ENCODE results near the gene UBASH3A.

UBASH3A gene

DNA sequence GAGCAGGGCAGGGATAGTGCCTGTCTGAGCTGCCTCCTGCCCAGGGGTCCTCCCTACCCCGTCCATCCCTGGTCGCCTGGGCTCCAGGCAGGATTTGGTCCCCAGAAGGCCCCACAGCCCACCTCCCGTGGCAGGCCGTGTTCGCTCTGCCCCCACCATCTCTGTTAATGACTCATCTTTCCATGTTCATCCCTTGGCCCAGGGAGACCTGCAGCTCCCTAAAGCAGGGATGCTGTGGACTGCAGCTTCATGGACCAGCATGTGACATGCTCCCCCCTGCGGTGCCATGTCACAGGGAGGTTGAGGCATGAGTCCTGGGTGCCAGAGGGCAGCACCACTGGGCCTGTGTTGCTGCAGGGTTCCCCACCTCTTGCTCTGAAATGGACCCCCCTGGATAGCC, 26.8 kb downstream of the UBASH3A start:
- DNase-seq (ENCODE audit: low spot score): no peak

- DNase-seq (ENCODE audit: low spot score): no peak
These were observed 27.5 kb downstream of the UBASH3A start for GRCh38 chr21:42431196-42431595.

DNA sequence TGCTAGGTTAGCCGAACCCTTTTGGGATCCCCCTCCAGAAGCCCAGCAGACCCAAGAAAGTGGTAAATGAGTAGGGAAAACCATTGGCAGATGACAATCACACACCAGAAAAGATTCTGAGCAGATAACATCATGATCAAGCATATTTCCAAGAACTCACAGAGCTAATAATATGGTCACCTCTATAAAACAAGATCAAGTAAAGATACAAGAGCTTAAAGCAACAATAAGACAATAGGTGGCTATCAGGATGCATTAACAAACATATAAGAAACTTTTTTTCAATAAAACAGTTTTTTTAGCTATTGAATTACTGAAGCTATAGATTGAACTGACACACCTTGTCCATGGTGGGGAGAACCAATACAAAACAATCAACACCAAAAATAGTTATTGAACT, 29.0 kb downstream of the UBASH3A start:
- DNase-seq (ENCODE audit: low spot score): no peak

DNA sequence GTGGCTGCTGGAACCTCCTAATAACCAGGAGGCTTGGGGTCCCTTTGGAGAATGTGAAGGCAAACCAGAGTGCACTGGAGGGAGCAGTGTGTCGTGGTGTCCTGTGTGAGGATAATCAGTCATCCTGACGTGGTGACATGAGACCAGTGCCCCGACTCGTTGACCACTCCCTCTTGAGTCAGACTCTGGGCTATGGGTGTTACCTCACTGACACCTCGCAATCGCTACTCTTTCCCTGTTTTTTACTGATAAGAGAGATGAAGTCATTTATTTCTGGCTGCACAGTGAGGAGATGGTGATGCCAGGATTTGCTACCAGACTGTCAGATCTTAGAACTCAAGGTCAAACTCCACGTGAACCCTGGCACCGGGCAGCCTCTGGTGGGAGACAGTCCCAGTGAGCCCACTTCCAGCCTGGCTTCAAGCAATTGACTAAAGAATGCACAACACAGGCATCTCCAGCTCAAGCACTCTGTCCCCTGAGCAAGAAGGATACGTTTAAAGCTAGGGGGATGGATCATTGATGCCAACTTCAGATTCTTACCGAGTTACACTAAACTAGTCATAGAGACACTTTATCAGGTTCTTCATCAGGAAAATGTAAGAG, 30.3 kb downstream of the UBASH3A start:
- DNase-seq (ENCODE audit: low spot score): no peak

GRCh38 chr21:42434884-42435283, 31.2 kb downstream of the UBASH3A start:
- no peak for DNase-seq (ENCODE audit: low spot score)

GRCh38 chr21:42435401-42435800, 31.7 kb downstream of the UBASH3A start:
- DNase-seq (ENCODE audit: low spot score): no peak

GRCh38 chr21:42435833-42436232, 32.1 kb downstream of the UBASH3A start:
- no peak for DNase-seq (ENCODE audit: low spot score)

DNA sequence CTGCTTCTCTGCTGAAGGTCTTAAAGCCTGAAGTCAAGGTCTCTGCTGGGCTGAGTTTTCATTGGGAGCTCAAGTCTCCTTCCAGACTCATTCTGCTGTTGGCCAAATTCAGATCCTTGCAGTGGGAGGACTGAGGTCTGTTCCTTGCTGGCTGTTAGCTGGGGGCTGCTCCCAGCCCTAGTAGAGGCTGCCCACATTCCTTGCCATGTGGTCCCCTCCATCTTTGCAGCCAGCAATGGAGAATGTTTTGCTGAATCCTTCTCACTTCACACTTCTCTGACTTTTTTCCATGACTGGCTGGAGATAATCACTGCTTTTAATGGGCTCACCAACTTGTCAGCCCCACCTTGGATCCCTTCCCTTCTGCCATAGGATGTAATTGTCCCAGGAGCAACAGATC, 33.2 kb downstream of the UBASH3A start:
- DNase-seq (ENCODE audit: low spot score): no peak

- no peak for DNase-seq (ENCODE audit: low spot score)
These were observed 34.1 kb downstream of the UBASH3A start for GRCh38 chr21:42437786-42438185.

DNA sequence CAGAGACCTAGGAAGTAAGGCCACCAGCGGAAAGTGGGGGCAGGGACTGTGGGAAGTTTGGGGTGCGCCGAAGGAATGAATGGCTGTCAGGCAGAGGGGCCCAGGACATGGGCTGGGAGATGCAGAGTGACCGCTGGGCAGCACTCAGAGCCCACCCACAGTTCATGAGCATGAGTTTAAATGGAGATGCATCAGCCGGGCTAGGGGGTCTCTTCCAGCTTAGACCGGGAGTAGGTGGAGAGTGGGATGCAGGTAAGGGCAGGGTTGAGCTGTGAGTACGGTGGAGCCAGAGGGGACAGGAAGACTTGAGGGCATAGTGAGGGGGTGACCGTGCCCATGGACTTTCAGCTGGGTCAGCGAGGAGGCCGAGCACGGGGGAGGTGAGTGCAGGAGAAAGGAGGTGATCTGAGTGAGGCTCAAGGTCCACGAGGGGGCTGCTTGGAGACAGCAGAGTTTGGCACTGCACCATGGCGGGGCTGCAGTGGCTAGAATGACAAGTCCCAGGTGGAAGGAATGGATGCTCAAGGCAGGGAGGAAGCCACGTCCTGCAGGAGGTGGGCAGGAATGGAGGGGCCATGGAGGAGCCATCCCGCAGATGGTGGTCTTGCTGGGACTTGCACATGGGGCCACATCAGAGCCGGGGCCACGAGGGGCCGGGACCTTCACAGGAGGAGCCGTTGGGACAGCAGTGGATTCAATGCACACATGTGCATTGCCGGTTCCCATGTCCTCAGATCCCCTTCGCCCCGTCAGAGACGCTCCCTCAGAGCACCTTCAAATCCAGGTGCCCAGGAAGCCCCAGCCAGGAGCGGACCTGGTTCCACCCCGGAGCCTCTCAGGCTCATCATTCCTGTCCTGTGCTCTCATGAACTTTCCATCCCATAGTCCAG, 34.9 kb downstream of the UBASH3A start:
- DNase-seq (ENCODE audit: low spot score): no peak

GRCh38 chr21:42439284-42440186, 35.8 kb downstream of the UBASH3A start:
- no peak for DNase-seq (ENCODE audit: low spot score)

- no peak for DNase-seq (ENCODE audit: low spot score)
These were observed 36.6 kb downstream of the UBASH3A start for GRCh38 chr21:42440187-42440792.

- DNase-seq (ENCODE audit: low spot score): no peak
These were observed 38.3 kb downstream of the UBASH3A start for GRCh38 chr21:42441963-42442362.

- no peak for DNase-seq (ENCODE audit: low spot score)
These were observed 39.6 kb downstream of the UBASH3A start for GRCh38 chr21:42443181-42443785.

DNA sequence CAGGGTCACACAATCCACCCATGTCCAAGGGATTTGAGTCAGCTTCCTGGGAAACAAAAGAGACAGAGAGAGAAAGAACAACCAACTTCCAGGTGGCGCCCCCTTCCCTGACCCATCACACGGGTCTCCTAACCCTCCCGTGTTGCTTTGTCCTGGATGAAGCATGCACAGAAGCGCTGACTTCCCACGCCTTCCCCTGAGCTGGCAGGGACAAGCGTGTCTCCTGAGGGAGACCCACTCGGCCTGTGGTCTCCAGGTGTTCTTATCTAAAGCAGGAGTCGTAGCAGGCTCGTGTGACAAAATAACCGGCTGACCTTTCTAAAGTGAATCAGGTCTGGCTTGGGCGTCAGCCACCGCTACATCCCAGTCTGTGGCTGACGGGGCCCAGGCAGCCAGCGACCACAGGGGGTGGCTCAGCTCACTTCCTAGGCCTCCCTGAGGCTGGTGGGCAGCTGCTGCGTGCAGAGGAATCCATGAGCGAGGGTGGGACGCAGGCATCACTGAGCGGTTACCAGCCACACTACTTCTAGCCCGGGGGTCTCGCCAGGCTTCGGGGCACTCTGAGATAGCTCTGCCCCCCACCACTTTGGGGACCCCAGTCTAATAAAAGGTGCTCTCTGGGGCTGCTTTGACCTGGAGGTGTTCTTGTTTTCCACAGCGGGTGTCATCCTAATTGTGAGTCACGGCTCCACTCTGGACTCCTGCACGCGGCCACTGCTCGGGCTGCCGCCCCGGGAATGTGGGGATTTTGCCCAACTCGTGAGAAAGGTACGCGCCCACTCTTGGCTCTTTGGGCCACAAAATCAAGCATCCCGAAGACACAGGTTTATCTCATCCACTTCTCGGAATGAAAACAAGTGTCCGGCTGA, 40.4 kb downstream of the UBASH3A start:
- no peak for DNase-seq (ENCODE audit: low spot score)

GRCh38 chr21:42444745-42445059, 41.0 kb downstream of the UBASH3A start:
- no peak for DNase-seq (ENCODE audit: low spot score)

- DNase-seq (ENCODE audit: low spot score): no peak
These were observed 41.6 kb downstream of the UBASH3A start for GRCh38 chr21:42445311-42445710.

DNA sequence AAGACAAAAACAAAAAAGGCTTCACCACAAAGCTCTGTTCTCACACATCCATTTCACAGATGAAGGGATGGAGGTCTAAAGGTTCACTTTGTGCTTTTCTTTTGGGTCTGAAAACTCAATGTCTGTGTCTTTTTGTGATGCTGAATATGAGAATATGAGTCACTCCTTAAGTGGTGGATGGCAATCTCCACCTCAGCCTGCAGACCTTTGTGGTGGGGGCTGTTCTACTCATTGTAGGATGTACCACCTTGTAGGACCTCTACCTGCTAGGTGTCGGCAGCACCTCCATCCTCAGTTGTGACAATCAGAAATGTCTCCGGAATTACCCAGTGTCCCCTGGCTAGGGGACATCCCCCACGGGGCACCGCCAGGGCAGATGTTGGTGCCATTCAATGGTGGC, 42.8 kb downstream of the UBASH3A start:
- DNase-seq (ENCODE audit: low spot score): no peak

- no peak for DNase-seq (ENCODE audit: low spot score)
These were observed 43.5 kb downstream of the UBASH3A start for GRCh38 chr21:42447182-42447581.

DNA sequence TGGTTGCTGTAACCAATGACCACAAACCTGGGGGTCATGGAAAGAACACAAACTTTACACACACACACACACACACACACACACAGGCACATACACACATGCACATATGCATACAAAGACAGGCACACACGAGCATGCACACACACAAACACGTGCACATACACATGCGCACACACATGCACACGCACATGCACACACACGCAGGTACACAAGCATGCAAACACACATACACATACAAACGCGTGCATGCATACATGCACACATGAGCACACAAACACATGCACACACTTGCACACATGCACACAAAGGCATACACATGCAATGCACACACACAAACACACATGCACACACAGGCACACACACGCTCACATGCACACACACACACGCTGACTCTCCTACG, 44.0 kb downstream of the UBASH3A start:
- no peak for DNase-seq (ENCODE audit: low spot score)

DNA sequence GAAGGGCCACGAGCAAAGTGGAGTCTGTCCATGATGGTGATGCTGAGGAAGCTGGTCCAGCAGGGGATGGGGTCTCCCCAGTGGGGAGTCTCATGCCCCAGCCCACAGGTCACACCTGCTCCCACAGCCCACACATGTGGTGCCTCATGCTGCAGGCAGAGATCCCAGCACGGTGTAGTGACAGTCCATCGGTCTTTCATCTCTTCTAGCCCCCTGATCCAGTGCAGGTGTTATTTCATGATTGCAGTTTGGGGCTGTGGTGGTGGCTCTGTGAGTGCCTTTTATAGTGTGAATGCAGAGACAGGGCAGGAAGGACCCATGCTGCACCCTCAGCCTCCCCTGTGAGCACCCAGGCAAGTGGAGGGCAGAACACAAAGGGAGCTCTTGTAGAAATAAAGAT, 45.0 kb downstream of the UBASH3A start:
- no peak for DNase-seq (ENCODE audit: low spot score)

Data from AG08396 (cell line).